GM12878 (cell line): Measurements from ENCODE around the gene MEIOSIN. TPM values are rescaled to one million over a fixed set of nuclear protein-coding genes. Genes with fewer than 3 reads are reported as not detected.

Experiments
- ATAC-seq: fragments of 200-7000 bp; cut with Tn5 transposase; 3 replicates; pipeline ENCODE4 v1.9.1; 2020; ENCODE audit warnings: mild to moderate bottlenecking, moderate library complexity
- BruUV-seq: library from RNA; stranded (reverse); fragments of 400-500 nt; replicated peaks from 2 replicates; lab custom pipeline; 2021; lab: Mats Ljungman, UMichigan
- CTCF ChIA-PET: fragments of 300-600 bp; sonication (Branson Sonifier 250); formaldehyde crosslinking; extraction: SDS; loops from one replicate; lab custom pipeline; 2021; ENCODE audit warnings: inconsistent platforms; lab: Yijun Ruan, JAX
- POLR2A ChIA-PET: fragments of 350-600 bp; formaldehyde crosslinking; extraction: SDS; loops from one replicate; lab custom pipeline; 2021; ENCODE audit warnings: inconsistent platforms; lab: Charles Lee
- RAD21 ChIA-PET: fragments of 300-600 bp; sonication (Branson Sonifier 250); formaldehyde crosslinking; loops from one replicate; lab custom pipeline; 2023; ENCODE audit warnings: antibody characterized with exemption; ENCODE audit not compliant: unreplicated experiment; lab: Charles Lee
- SMC1A ChIA-PET: fragments of 300-600 bp; sonication (Branson Sonifier 250); formaldehyde crosslinking; loops from one replicate; lab custom pipeline; 2023; ENCODE audit not compliant: unreplicated experiment, uncharacterized antibody; lab: Charles Lee
- DNase-seq: peaks from one replicate; pipeline ENCODE4 v3.0.0-alpha.2; 2011; ENCODE audit warnings: low read depth, low spot score
- FAIRE-seq: peaks from 3 replicates; lab custom pipeline; 2011; peaks lifted over from hg19 to GRCh38; lab: Jason Lieb, UNC
- H2AFZ ChIP-seq: 2 replicates; pipeline ENCODE4 v1.6.0; 2011; ENCODE audit warnings: low read depth, low read length, control low read depth; ENCODE audit not compliant: control insufficient read depth
- H3K27ac ChIP-seq: 2 replicates; pipeline ENCODE4 v1.5.1; 2011; ENCODE audit warnings: control low read depth; ENCODE audit not compliant: control insufficient read depth, insufficient read depth
- H3K27me3 ChIP-seq, 2 experiments: replicated peaks in 1 of 2; 2 replicates each; pipeline versions ENCODE4 v1.6.0 to v1.6.1; 2011; ENCODE audit warnings: low read length in 1 of 2; ENCODE audit not compliant: control insufficient read depth in 2 of 2, insufficient read depth in 2 of 2
- H3K36me3 ChIP-seq, 2 experiments: 2 replicates each; pipeline ENCODE4 v1.5.1; 2011; ENCODE audit warnings: low read length in 1 of 2; ENCODE audit not compliant: control insufficient read depth in 2 of 2, insufficient read depth in 2 of 2
- H3K4me1 ChIP-seq: 2 replicates; pipeline ENCODE4 v1.6.1; 2011; ENCODE audit warnings: mild to moderate bottlenecking, low read length, moderate library complexity, mixed read lengths; ENCODE audit not compliant: control insufficient read depth, insufficient read depth
- H3K4me2 ChIP-seq: 2 replicates; pipeline ENCODE4 v1.6.0; 2011; ENCODE audit warnings: control low read depth; ENCODE audit not compliant: control insufficient read depth, insufficient read depth
- H3K4me3 ChIP-seq: fragments of 200-600 bp; sonication (generic); 2 replicates; pipeline ENCODE4 v1.5.1; 2016
- H3K79me2 ChIP-seq: 2 replicates; pipeline ENCODE4 v1.6.0; 2011; ENCODE audit warnings: low read length; ENCODE audit not compliant: control insufficient read depth, insufficient read depth
- H3K9ac ChIP-seq: 2 replicates; pipeline ENCODE4 v1.8.0; 2011; ENCODE audit warnings: low read length, control low read depth, mixed read lengths; ENCODE audit not compliant: control insufficient read depth, insufficient read depth
- H3K9me3 ChIP-seq: replicated peaks from 3 replicates; pipeline ENCODE4 v1.5.1; 2011; ENCODE audit warnings: mild to moderate bottlenecking, low read length; ENCODE audit not compliant: control insufficient read depth, insufficient read depth
- H4K20me1 ChIP-seq: 2 replicates; pipeline ENCODE4 v1.6.0; 2011; ENCODE audit not compliant: control insufficient read depth, insufficient read depth
- CREB1 ChIP-seq: IDR thresholded peaks from 2 replicates; pipeline ENCODE4 v1.6.1; 2012; ENCODE audit warnings: low read depth, mild to moderate bottlenecking, inconsistent platforms
- HCFC1 ChIP-seq: fragments of 150-350 bp; IDR thresholded peaks from 2 replicates; pipeline ENCODE4 v1.6.1; 2014; ENCODE audit warnings: low read length
- HSF1 ChIP-seq: fragments of 150-350 bp; IDR thresholded peaks from 2 replicates; pipeline ENCODE4 v1.6.1; 2014; ENCODE audit warnings: mild to moderate bottlenecking, low read depth, low read length
- IKZF2 ChIP-seq, 2 experiments: fragments of 450-650 bp; IDR thresholded peaks; 2 replicates each; pipeline ENCODE4 v1.6.1; 2017; ENCODE audit warnings: mild to moderate bottlenecking in 2 of 2, moderate library complexity in 2 of 2
- IRF4 ChIP-seq: IDR thresholded peaks from 2 replicates; pipeline ENCODE4 v1.6.1; 2011; ENCODE audit warnings: low read depth, low read length
- NBN ChIP-seq: fragments of 450-650 bp; IDR thresholded peaks from 2 replicates; pipeline ENCODE4 v1.6.1; 2016
- NFYB ChIP-seq: IDR thresholded peaks from 2 replicates; pipeline ENCODE4 v1.6.1; 2011; ENCODE audit warnings: low read depth, mild to moderate bottlenecking, low read length, improper control_type of control experiment, moderate library complexity; ENCODE audit not compliant: insufficient read depth
- NRF1 ChIP-seq: conservative IDR thresholded peaks from 2 replicates; pipeline ENCODE4 v1.6.1; 2011; ENCODE audit warnings: mild to moderate bottlenecking, low read depth, low read length, improper control_type of control experiment
- PKNOX1 ChIP-seq: fragments of 450-650 bp; IDR thresholded peaks from 2 replicates; pipeline ENCODE4 v1.6.1; 2016; ENCODE audit warnings: mild to moderate bottlenecking
- PML ChIP-seq: IDR thresholded peaks from 2 replicates; pipeline ENCODE4 v1.6.1; 2012; ENCODE audit warnings: low read length, inconsistent platforms
- POU2F2 ChIP-seq: IDR thresholded peaks from 3 replicates; pipeline ENCODE4 v1.6.1; 2011; ENCODE audit warnings: low read depth, mild to moderate bottlenecking, low read length, borderline replicate concordance
- RELB ChIP-seq: fragments of 450-650 bp; IDR thresholded peaks from 2 replicates; pipeline ENCODE4 v1.6.1; 2017; ENCODE audit warnings: low read depth, mild to moderate bottlenecking, moderate library complexity
- SREBF2 ChIP-seq: IDR thresholded peaks from 2 replicates; pipeline ENCODE4 v1.6.1; 2012; ENCODE audit warnings: mild to moderate bottlenecking, low read length
- SUPT20H ChIP-seq: IDR thresholded peaks from 2 replicates; pipeline ENCODE4 v1.6.1; 2011; ENCODE audit warnings: low read depth, mild to moderate bottlenecking, low read length, moderate library complexity, borderline replicate concordance; ENCODE audit not compliant: control insufficient read depth
- TARDBP ChIP-seq: IDR thresholded peaks from 2 replicates; pipeline ENCODE4 v1.6.1; 2016; ENCODE audit warnings: borderline replicate concordance
- TBL1XR1 ChIP-seq: IDR thresholded peaks from 2 replicates; pipeline ENCODE4 v1.6.1; 2012; ENCODE audit warnings: low read depth, low read length, improper control_type of control experiment
- TCF7 ChIP-seq: IDR thresholded peaks from 2 replicates; pipeline ENCODE4 v1.6.1; 2014; ENCODE audit warnings: antibody characterized with exemption, borderline replicate concordance
- ZNF207 ChIP-seq: fragments of 450-650 bp; IDR thresholded peaks from 2 replicates; pipeline ENCODE4 v1.6.1; 2014; ENCODE audit warnings: antibody characterized with exemption, mild to moderate bottlenecking, borderline replicate concordance
- WGBS: methylation state at CpG from one replicate; pipeline ENCODE4 v1.1.6; 2016; ENCODE audit warnings: low lambda C conversion rate; ENCODE audit not compliant: insufficient replicate concordance, insufficient coverage; ENCODE audit errors: missing lambda C conversion rate; 5-methylcytosine and 5-hydroxymethylcytosine counted together
- in situ Hi-C: fragments of 300-500 bp; cut with MboI; formaldehyde crosslinking; loops from 9 replicates; pipeline ENCODE4 v1.14.3; 2018; ENCODE audit warnings: mixed read lengths
- intact Hi-C: fragments of 100-400 bp; cut with micrococcal nuclease; formaldehyde crosslinking; loops from one replicate; pipeline ENCODE4 v1.14.2; 2022; ENCODE audit not compliant: unreplicated experiment
- polyA plus RNA-seq, 11 experiments: library from polyadenylated mRNA; depleted of rRNA in 4 of 11; unstranded in 6 of 11; stranded (reverse) in 5 of 11; fragments of >200 nt; fragmentation: Nextera tagmentation in 4 of 11; fragmentation: Illumina TruSeq in 1 of 11; extraction: Ambion mirVana in 4 of 11; extraction: Trizol in 1 of 11; gene quantifications; 1 replicate in 1 of 11; 2 replicates in 10 of 11; pipeline versions ENCODE4 v1.2.1 to v1.2.3, GENCODE V29; 2011 to 2016; ENCODE audit warnings: inconsistent platforms in 2 of 11, missing spikeins in 2 of 11, low read depth in 1 of 11
- total RNA-seq, 4 experiments: library from RNA; depleted of rRNA in 3 of 4; stranded (reverse); fragments of >200 nt in 3 of 4; fragmentation: Illumina TruSeq in 1 of 4; extraction: Trizol in 1 of 4; gene quantifications; 2 replicates each; pipeline versions ENCODE4 v1.2.1 to v1.2.3, GENCODE V29; 2013 to 2021

Gene MEIOSIN
- total and polyA plus RNA-seq, 10 of the 15 experiments (the other 5 are each of a cell fraction or from before 2014, with no cell fraction given): 0.05 to 0.66 (median 0.14) TPM; not detected in 4

DNA sequence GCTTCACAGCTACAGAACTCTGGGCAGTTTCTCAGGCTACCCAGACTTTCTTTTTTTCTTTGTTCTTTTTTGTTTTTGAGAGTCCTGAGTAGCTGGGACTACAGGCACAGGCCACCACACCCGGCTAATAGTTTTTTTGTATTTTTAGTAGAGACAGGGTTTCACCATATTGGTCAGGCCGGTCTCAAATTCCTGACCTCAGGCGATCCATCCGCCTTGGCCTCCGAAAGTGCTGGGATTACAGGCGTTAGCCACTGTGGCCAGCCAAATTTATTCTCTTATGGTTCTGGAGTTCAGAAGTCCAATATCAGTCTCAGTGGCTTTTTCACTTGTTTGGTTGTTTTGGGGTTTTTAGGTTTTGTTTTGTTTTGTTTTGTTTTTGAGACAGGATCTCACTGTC, 12.4 kb downstream of the MEIOSIN start:
- 70% methylated on average over 6 of the region's 6 CpGs for WGBS
- ChIA-PET RAD21 (no interaction called here), SMC1A (no interaction called here)
- DNase-seq: no peak
- Histone ChIP-seq H3K27me3 (peaks cover 0 to 2% of the 10 kb centered on the region in 2 experiments; a peak in 2 of 4 replicates), H3K4me3 (no peak overlapping the region), H4K20me1 (no peaks in the 10 kb centered on the region), H3K79me2 (no peaks in the 10 kb centered on the region), H3K4me2 (no peak overlapping the region)
- intact Hi-C loops: no loop called here
- FAIRE-seq: no peak
- no TSS peak for BruUV-seq
- TF ChIP-seq NRF1: no peak
- no peak for TF ChIP-seq NBN
- TF ChIP-seq TARDBP: no peak
- no peak for TF ChIP-seq POU2F2
- no peak for TF ChIP-seq IKZF2 (IDR thresholded peaks at IDR 0.05)
- TF ChIP-seq PKNOX1: no peak
- TF ChIP-seq HSF1: no peak
- no peak for TF ChIP-seq ZNF207
- TF ChIP-seq SUPT20H: no peak
- no peak for TF ChIP-seq TBL1XR1
- TF ChIP-seq HCFC1: no peak
- TF ChIP-seq PML: no peak
- no peak for TF ChIP-seq CREB1
- no peak for TF ChIP-seq IRF4
- TF ChIP-seq SREBF2: no peak
- no peak for TF ChIP-seq RELB
- TF ChIP-seq NFYB: no peak
- no peak for TF ChIP-seq TCF7
- TF ChIP-seq, all 136 proteins: peak for 0
- ChIA-PET POLR2A (no interaction called here), CTCF (interaction anchor here (1.4 to 1.5 kb wide), 2 partner anchors 11 to 54 kb away, joined by 3 read pairs; no protein-coding TSS in a partner anchor)
- H3K4me1 ChIP-seq: no peaks in the 10 kb centered on the region
- no peaks in the 10 kb centered on the region for H3K9me3 ChIP-seq
- no peak for ATAC-seq
- in situ Hi-C loops: no loop called here
- no peak overlapping the region for H3K27ac ChIP-seq
- no peak overlapping the region for H2AFZ ChIP-seq
- no peak overlapping the region for H3K9ac ChIP-seq
- no peaks in the 10 kb centered on the region for H3K36me3 ChIP-seq
